Neural cell (in vitro differentiated cells): ENCODE results near the gene C5orf52.

Experiments used
- CTCF ChIP-seq: fragments of 450-650 bp; IDR thresholded peaks from 2 replicates; pipeline ENCODE4 v1.5.1; 2014; ENCODE audit warnings: antibody characterized with exemption, mild to moderate bottlenecking, moderate library complexity; ENCODE audit not compliant: poor library complexity, severe bottlenecking
- EP300 ChIP-seq: fragments of 450-650 bp; conservative IDR thresholded peaks from 2 replicates; pipeline ENCODE4 v1.6.1; 2014; ENCODE audit warnings: antibody characterized with exemption, mild to moderate bottlenecking, moderate library complexity; ENCODE audit not compliant: poor library complexity, severe bottlenecking
- EZH2 ChIP-seq: fragments of 200-600, 300-800 bp; shearing (Covaris generic), sonication (generic); IDR thresholded peaks from 2 replicates; pipeline ENCODE4 v1.6.1; 2014; ENCODE audit warnings: antibody characterized with exemption, low read length, borderline replicate concordance, mild to moderate bottlenecking; ENCODE audit not compliant: insufficient read depth, poor library complexity, severe bottlenecking
- MXI1 ChIP-seq: fragments of 450-650 bp; conservative IDR thresholded peaks from 2 replicates; pipeline ENCODE4 v1.6.1; 2014; ENCODE audit warnings: antibody characterized with exemption, mild to moderate bottlenecking; ENCODE audit not compliant: poor library complexity, severe bottlenecking
- POLR2AphosphoS5 ChIP-seq: IDR thresholded peaks from 2 replicates; pipeline ENCODE4 v1.6.1; 2012
- RAD21 ChIP-seq: fragments of 450-650 bp; conservative IDR thresholded peaks from 2 replicates; pipeline ENCODE4 v1.6.1; 2014; ENCODE audit warnings: antibody characterized with exemption, mild to moderate bottlenecking, moderate library complexity
- REST ChIP-seq: IDR thresholded peaks from 2 replicates; pipeline ENCODE4 v1.6.1; 2012; ENCODE audit warnings: borderline replicate concordance
- SMC3 ChIP-seq: fragments of 450-650 bp; conservative IDR thresholded peaks from 2 replicates; pipeline ENCODE4 v1.6.1; 2014; ENCODE audit warnings: antibody characterized with exemption, mild to moderate bottlenecking, moderate library complexity; ENCODE audit not compliant: poor library complexity
- TAF1 ChIP-seq: IDR thresholded peaks from 2 replicates; pipeline ENCODE4 v1.6.1; 2012; ENCODE audit warnings: low read depth

- no peak for TF ChIP-seq CTCF
- TF ChIP-seq POLR2AphosphoS5, result no peak
- no peak for TF ChIP-seq REST
- no peak for TF ChIP-seq EZH2
- no peak for TF ChIP-seq TAF1
- TF ChIP-seq RAD21, result no peak
- TF ChIP-seq SMC3, result no peak
- no peak for TF ChIP-seq EP300
- TF ChIP-seq MXI1, result no peak
These were observed 1.6 kb downstream of the C5orf52 start for GRCh38 chr5:157672976-157673375.
